Measurements from ENCODE around the gene TECTB. TPM values are rescaled to one million over a fixed set of nuclear protein-coding genes. Genes with fewer than 3 reads are reported as not detected.

TECTB gene
- total RNA-seq, 1 donor = not detected

GRCh38 chr10:112347709-112348671 is 64.8 kb downstream of the TECTB start:
- TF ChIP-seq CTCF (IDR thresholded peaks at IDR 0.05; ENCODE audit: insufficient read depth, low read depth, low read length) = no peak
- H3K4me3 ChIP-seq (ENCODE audit: low read depth, low read length) = no peak overlapping the region
- no peak for DNase-seq (ENCODE audit: low read depth)

- H3K4me3 ChIP-seq (ENCODE audit: low read depth, low read length) = no peak overlapping the region
- no peak for DNase-seq (ENCODE audit: low read depth)
- no peak for TF ChIP-seq CTCF (IDR thresholded peaks at IDR 0.05; ENCODE audit: insufficient read depth, low read depth, low read length)
Measured at GRCh38 chr10:112348759-112349158, 65.6 kb downstream of the TECTB start.

GRCh38 chr10:112349521-112350085 is 66.4 kb downstream of the TECTB start:
- no peak for DNase-seq (ENCODE audit: low read depth)
- no peak overlapping the region for H3K4me3 ChIP-seq (ENCODE audit: low read depth, low read length)
- TF ChIP-seq CTCF (IDR thresholded peaks at IDR 0.05; ENCODE audit: insufficient read depth, low read depth, low read length) = no peak

GRCh38 chr10:112351146-112351545 is 67.9 kb downstream of the TECTB start:
- DNase-seq (ENCODE audit: low read depth) = no peak
- no peak for TF ChIP-seq CTCF (IDR thresholded peaks at IDR 0.05; ENCODE audit: insufficient read depth, low read depth, low read length)
- no peak overlapping the region for H3K4me3 ChIP-seq (ENCODE audit: low read depth, low read length)

- no peak for TF ChIP-seq CTCF (IDR thresholded peaks at IDR 0.05; ENCODE audit: insufficient read depth, low read depth, low read length)
- no peak for DNase-seq (ENCODE audit: low read depth)
- no peak overlapping the region for H3K4me3 ChIP-seq (ENCODE audit: low read depth, low read length)
Measured at GRCh38 chr10:112352044-112352443, 68.8 kb downstream of the TECTB start.

GRCh38 chr10:112353046-112353445 is 69.8 kb downstream of the TECTB start:
- DNase-seq (ENCODE audit: low read depth) = no peak
- H3K4me3 ChIP-seq (ENCODE audit: low read depth, low read length) = no peak overlapping the region
- TF ChIP-seq CTCF (IDR thresholded peaks at IDR 0.05; ENCODE audit: insufficient read depth, low read depth, low read length) = no peak

Small RNAs within 50 kb of the gene (small RNA-seq; reads per million reads assigned to genes)
- gene MIR6715A = not detected

Other genes starting within 250 kb of the TECTB start
- 10.3 and 12.5 TPM in 2 replicates for gene GPAM, start 99.6 kb upstream of the TECTB start, total RNA-seq
- 3.5 and 8.6 TPM in 2 replicates for gene ACSL5, start 90.7 kb downstream of the TECTB start, total RNA-seq
- 19.0 and 31.5 TPM in 2 replicates for gene ZDHHC6, start 163.5 kb downstream of the TECTB start, total RNA-seq
- 31.6 and 37.1 TPM in 2 replicates for gene VTI1A, start 163.8 kb downstream of the TECTB start, total RNA-seq